ENCODE data around the gene GPHA2.

GPHA2 gene

GRCh38 chr11:64888729-64889511 lies 46.8 kb downstream of the GPHA2 start:
- no peak for DNase-seq

DNA sequence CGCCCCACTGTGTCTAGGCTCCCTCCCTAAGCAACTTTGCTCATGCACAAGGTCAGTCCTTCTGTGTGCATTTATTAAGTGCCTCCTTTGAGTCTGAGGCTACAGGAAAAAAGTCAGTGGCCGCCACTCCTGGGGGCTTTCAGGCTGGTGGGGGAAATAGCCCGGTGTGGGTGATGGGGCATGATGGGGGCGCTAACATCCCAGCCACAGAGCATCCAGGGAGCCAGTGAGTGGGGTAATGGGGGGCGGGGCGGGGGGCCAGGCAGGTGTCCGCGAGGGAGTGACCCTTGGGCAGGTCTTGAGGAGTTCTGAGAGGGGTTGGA lies 47.3 kb downstream of the GPHA2 start:
- DNase-seq, result no peak

DNA sequence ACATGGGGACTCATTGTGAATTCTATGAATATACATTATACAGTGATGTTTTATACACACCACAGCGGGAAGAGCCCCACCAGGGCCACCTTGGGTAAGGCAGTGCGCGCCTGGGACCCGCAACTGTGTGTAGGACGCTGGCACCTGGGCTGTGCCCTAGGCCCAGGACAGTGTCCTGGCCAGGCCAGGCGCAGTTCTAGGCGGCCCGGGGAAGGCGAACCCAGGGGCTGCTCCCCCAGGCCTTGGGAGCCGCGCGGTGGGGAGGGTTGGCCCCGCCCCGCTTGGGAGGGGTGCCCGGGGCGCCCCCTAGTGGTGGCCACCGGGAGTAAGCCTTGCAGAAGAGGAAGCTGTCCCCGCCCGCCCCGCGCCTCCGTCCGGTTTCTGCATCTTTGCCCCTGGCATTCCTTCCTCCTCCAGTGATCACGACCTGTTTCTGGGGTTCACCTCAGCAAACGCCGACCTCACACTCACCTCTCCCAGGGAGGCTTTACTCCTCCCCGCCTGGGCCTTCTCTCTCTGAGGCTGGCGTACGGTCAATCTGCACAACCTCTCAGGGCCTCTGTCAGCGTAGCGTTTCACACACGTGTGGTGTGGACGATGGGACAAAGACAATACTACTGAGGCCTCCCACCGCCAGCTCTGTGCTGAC lies 47.8 kb downstream of the GPHA2 start:
- peak; percentile 61 for DNase-seq

DNA sequence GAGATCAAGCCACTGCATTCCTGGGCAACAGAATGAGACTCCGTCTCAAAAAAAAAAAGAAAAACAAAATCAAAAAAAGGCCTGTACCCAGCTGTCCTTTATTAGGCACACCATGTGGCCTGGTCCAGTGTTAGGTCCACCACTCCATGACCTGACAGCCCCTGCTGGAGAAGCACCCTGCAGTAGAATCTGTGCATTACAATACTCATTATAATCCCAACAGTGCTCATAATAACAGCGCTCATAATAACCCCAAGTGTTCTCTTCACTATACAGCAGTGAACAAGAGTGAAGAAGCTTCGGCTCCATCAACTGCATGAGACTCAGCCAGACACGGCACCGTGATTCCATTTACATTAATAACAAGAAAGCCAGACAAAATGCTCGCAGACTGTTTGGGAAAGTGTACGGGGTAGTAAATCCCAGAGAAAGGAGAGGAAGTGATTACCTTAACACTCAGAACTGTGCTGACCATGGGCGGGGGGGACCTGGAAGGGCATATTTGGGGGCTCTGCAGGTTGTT lies 48.4 kb downstream of the GPHA2 start:
- no peak for DNase-seq

DNA sequence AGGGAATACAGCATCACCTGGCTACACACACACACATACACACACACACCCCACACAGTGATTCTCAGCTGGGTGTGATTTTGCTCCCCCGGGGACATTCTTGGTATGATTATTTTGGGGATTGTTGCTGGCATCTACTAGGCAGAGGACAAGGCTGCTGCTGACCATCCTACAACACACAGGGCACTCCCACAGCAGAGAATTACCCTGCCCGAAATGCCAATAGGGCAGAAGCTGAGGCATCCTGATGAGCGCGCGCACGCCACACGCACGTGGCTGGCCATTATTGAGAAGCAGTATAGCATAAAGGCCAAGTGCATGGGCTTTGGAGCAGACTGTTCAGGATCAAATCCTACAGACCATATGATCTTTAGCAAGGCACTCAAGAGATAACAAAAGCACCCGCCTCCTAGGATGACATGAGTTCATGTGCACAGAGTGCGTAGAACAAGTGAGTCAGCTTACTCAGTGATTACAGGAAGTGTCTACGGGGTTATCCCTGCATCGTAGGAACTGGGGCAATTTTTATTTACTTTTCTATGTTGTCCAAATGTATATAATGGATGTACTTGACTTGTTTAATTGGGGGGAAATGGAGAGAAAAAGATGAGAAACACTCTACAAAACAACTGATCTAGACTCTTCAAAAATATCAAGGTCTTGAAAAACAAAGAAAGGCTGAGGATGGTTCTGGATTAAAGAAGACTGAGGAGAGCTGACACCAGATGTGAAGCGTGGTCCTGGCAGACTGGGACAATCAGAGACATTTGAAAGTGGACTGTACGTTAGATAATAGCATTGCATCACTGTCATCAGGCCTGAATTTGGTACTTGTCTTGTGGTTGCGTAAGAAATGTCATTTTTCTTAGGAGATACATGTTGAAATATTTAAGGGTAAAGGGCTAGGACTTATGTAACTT lies 50.1 kb downstream of the GPHA2 start:
- DNase-seq, result peak; percentile 45

Data from fibroblast of upper back skin (primary cell).